Osteoblast (primary cell): ENCODE data around the gene FAM120AOS. TPM values are rescaled to one million over a fixed set of nuclear protein-coding genes. Genes with fewer than 3 reads are reported as not detected.

ENCODE experiments used
- DNase-seq: peaks from one replicate; pipeline ENCODE4 v3.0.0; 2011; ENCODE audit warnings: low spot score, mixed read lengths; ENCODE audit not compliant: insufficient read length; ENCODE audit errors: missing footprints
- H2AFZ ChIP-seq: 2 replicates; pipeline ENCODE4 v1.6.0; 2011; ENCODE audit warnings: mild to moderate bottlenecking, low read length
- H3K27ac ChIP-seq: 2 replicates; pipeline ENCODE4 v1.5.1; 2011; ENCODE audit warnings: mild to moderate bottlenecking, low read depth, low read length, moderate library complexity
- H3K27me3 ChIP-seq: 2 replicates; pipeline ENCODE4 v1.6.0; 2012; ENCODE audit warnings: mild to moderate bottlenecking, control low read depth, inconsistent platforms, low read length, moderate library complexity; ENCODE audit not compliant: insufficient read depth
- H3K36me3 ChIP-seq: 2 replicates; pipeline ENCODE4 v1.5.1; 2011; ENCODE audit warnings: mild to moderate bottlenecking, low read length, control low read depth, moderate library complexity; ENCODE audit not compliant: insufficient read depth
- H3K4me1 ChIP-seq: 2 replicates; pipeline ENCODE4 v1.5.1; 2011; ENCODE audit warnings: mild to moderate bottlenecking, low read length, control low read depth, moderate library complexity; ENCODE audit not compliant: insufficient read depth
- H3K4me2 ChIP-seq: 2 replicates; pipeline ENCODE4 v1.6.0; 2011; ENCODE audit warnings: mild to moderate bottlenecking, low read length; ENCODE audit not compliant: insufficient read depth
- H3K4me3 ChIP-seq: fragments of 200-600 bp; sonication (generic); 3 replicates; pipeline ENCODE4 v1.5.1; 2012; ENCODE audit warnings: mild to moderate bottlenecking, low read length, inconsistent platforms; ENCODE audit not compliant: insufficient read depth
- H3K79me2 ChIP-seq: 2 replicates; pipeline ENCODE4 v1.6.0; 2012; ENCODE audit warnings: mild to moderate bottlenecking, low read length, control low read depth, inconsistent platforms; ENCODE audit not compliant: insufficient read depth
- H3K9me3 ChIP-seq: 2 replicates; pipeline ENCODE4 v1.5.1; 2011; ENCODE audit warnings: low read depth, low read length, control low read depth
- H4K20me1 ChIP-seq: 2 replicates; pipeline ENCODE4 v1.6.0; 2012; ENCODE audit warnings: mild to moderate bottlenecking, low read length, control low read depth; ENCODE audit not compliant: insufficient read depth
- total RNA-seq: library from RNA; depleted of rRNA; stranded (reverse); fragments of >200 nt; gene quantifications from 2 replicates; pipeline ENCODE4 v1.2.3, GENCODE V29; 2012
- TF ChIP-seq, protein P1 (sequence below): IDR thresholded peaks from 2 replicates; pipeline ENCODE4 v1.5.1; 2011; ENCODE audit warnings: mild to moderate bottlenecking, low read depth, low read length, moderate library complexity; ENCODE audit errors: extremely low read depth

The FAM120AOS gene
- total RNA-seq, 1 donor, result 43.4 TPM

- Histone ChIP-seq H2AFZ (no peak overlapping the region), H4K20me1 (peaks cover 17% of the 10 kb centered on the region), H3K9me3 (no peaks in the 10 kb centered on the region), H3K4me2 (no peak overlapping the region), H3K4me3 (no peak overlapping the region), H3K79me2 (peaks cover 85% of the 10 kb centered on the region), H3K36me3 (peaks cover 28% of the 10 kb centered on the region), H3K27me3 (no peaks in the 10 kb centered on the region), H3K27ac (no peak overlapping the region), H3K4me1 (peaks cover 6% of the 10 kb centered on the region)
- TF ChIP-seq, protein P1, sequence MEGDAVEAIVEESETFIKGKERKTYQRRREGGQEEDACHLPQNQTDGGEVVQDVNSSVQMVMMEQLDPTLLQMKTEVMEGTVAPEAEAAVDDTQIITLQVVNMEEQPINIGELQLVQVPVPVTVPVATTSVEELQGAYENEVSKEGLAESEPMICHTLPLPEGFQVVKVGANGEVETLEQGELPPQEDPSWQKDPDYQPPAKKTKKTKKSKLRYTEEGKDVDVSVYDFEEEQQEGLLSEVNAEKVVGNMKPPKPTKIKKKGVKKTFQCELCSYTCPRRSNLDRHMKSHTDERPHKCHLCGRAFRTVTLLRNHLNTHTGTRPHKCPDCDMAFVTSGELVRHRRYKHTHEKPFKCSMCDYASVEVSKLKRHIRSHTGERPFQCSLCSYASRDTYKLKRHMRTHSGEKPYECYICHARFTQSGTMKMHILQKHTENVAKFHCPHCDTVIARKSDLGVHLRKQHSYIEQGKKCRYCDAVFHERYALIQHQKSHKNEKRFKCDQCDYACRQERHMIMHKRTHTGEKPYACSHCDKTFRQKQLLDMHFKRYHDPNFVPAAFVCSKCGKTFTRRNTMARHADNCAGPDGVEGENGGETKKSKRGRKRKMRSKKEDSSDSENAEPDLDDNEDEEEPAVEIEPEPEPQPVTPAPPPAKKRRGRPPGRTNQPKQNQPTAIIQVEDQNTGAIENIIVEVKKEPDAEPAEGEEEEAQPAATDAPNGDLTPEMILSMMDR, result no peak
- DNase-seq, result no peak
These were observed 26.3 kb upstream of the FAM120AOS start for GRCh38 chr9:93479726-93480125.

GRCh38 chr9:93477397-93477796 is 24.0 kb upstream of the FAM120AOS start:
- no peak overlapping the region for H3K4me3 ChIP-seq
- no peaks in the 10 kb centered on the region for H3K27me3 ChIP-seq
- no peak overlapping the region for H2AFZ ChIP-seq
- no peak overlapping the region for H3K4me2 ChIP-seq
- H3K36me3 ChIP-seq, result peaks cover 25% of the 10 kb centered on the region
- H3K4me1 ChIP-seq, result peaks cover 6% of the 10 kb centered on the region
- TF ChIP-seq, protein P1, result no peak
- H4K20me1 ChIP-seq, result peaks cover 13% of the 10 kb centered on the region
- no peak for DNase-seq
- no peaks in the 10 kb centered on the region for H3K9me3 ChIP-seq
- no peak overlapping the region for H3K27ac ChIP-seq
- peaks cover 86% of the 10 kb centered on the region for H3K79me2 ChIP-seq

- Histone ChIP-seq H3K9me3 (no peaks in the 10 kb centered on the region), H3K36me3 (peaks cover 25% of the 10 kb centered on the region), H2AFZ (no peak overlapping the region), H4K20me1 (peaks cover 12% of the 10 kb centered on the region), H3K79me2 (peaks cover 85% of the 10 kb centered on the region), H3K27me3 (no peaks in the 10 kb centered on the region), H3K27ac (no peak overlapping the region), H3K4me3 (no peak overlapping the region), H3K4me1 (peaks cover 6% of the 10 kb centered on the region), H3K4me2 (no peak overlapping the region)
- TF ChIP-seq, protein P1, result no peak
- no peak for DNase-seq
These were observed 23.5 kb upstream of the FAM120AOS start for GRCh38 chr9:93476924-93477323.

GRCh38 chr9:93475856-93476255 is 22.5 kb upstream of the FAM120AOS start:
- no peaks in the 10 kb centered on the region for H3K9me3 ChIP-seq
- H2AFZ ChIP-seq, result no peak overlapping the region
- no peaks in the 10 kb centered on the region for H3K27me3 ChIP-seq
- peaks cover 9% of the 10 kb centered on the region for H3K4me1 ChIP-seq
- DNase-seq, result no peak
- no peak overlapping the region for H3K4me2 ChIP-seq
- peaks cover 29% of the 10 kb centered on the region for H3K36me3 ChIP-seq
- H3K79me2 ChIP-seq, result peaks cover 83% of the 10 kb centered on the region
- H4K20me1 ChIP-seq, result peaks cover 13% of the 10 kb centered on the region
- TF ChIP-seq, protein P1, result no peak
- H3K4me3 ChIP-seq, result no peak overlapping the region
- H3K27ac ChIP-seq, result no peak overlapping the region
